Left lung (tissue), 10 donors: ENCODE results near the gene TMEM164. TPM values are rescaled to one million over a fixed set of nuclear protein-coding genes. Genes with fewer than 3 reads are reported as not detected.

ENCODE experiments used
- ATAC-seq: fragments of 200-7000 bp; cut with Tn5 transposase; one replicate; pipeline ENCODE4 v1.9.1; 2020; ENCODE audit warnings: moderate library complexity
- DNase-seq, 4 donors: peaks; one replicate each; pipeline ENCODE4 v3.0.0-alpha.2; 2013 to 2020
- H3K27ac ChIP-seq, 2 donors: fragments of 200-600 bp; sonication (generic) in 1 of 2; one replicate each; pipeline versions ENCODE4 v1.5.0 to v1.8.0; 2020 to 2021
- H3K27me3 ChIP-seq, 2 donors: fragments of 200-600 bp; sonication (generic) in 1 of 2; one replicate each; pipeline versions ENCODE4 v1.5.0 to v1.8.0; 2020 to 2021
- H3K36me3 ChIP-seq, 2 donors: fragments of 200-600 bp; sonication (generic) in 1 of 2; one replicate each; pipeline versions ENCODE4 v1.5.0 to v1.8.0; 2020 to 2021
- H3K4me1 ChIP-seq, 2 donors: fragments of 200-600 bp; one replicate each; pipeline ENCODE4 v1.8.0; 2021
- H3K4me3 ChIP-seq, 2 donors: fragments of 200-600 bp; sonication (generic) in 1 of 2; one replicate each; pipeline versions ENCODE4 v1.5.0 to v1.8.0; 2020 to 2021; ENCODE audit warnings: mild to moderate bottlenecking in 1 of 2
- H3K9me3 ChIP-seq, 2 donors: fragments of 200-600 bp; sonication (generic) in 1 of 2; one replicate each; pipeline versions ENCODE4 v1.5.0 to v1.8.0; 2020 to 2021
- CTCF ChIP-seq, 2 donors: fragments of 200-600 bp; sonication (generic) in 1 of 2; IDR thresholded peaks; one replicate each; pipeline versions ENCODE4 v1.5.0 to v1.8.0; 2021; ENCODE audit warnings: antibody characterized with exemption in 2 of 2
- intact Hi-C, 2 donors: fragments of 100-400 bp; cut with DNase I; formaldehyde crosslinking; loops; one replicate each; pipeline versions ENCODE4 v1.11.2 to v1.14.2; 2022
- polyA plus RNA-seq, 6 donors: library from polyadenylated mRNA; unstranded; fragments of 120-200 nt; gene quantifications; one replicate each; pipeline ENCODE4 v1.2.1, GENCODE V29; 2013; ENCODE audit not compliant: insufficient read length in 6 of 6
- total RNA-seq, 2 donors: library from RNA; stranded (reverse); fragmentation: NEBNext Ultra II Directional; extraction: Animal tissue kit (Norgen Biotek cat#: 25700); gene quantifications; one replicate each; pipeline ENCODE4 v1.2.1, GENCODE V29; 2021
- donor health status: DM: no; HTN: yes; CAD: no.
- donor health status: DM: no; HTN: no; CAD: no.

Gene TMEM164
- total and polyA plus RNA-seq, 8 donors = 39.2 to 111 (median 47.0) TPM

GRCh38 chrX:110051559-110051958 is 48.6 kb downstream of the TMEM164 start:
- H3K36me3 ChIP-seq = no peaks in the 10 kb centered on the region
- no peaks in the 10 kb centered on the region for H3K4me1 ChIP-seq
- intact Hi-C loops = no loop called here
- no peak overlapping the region for H3K4me3 ChIP-seq
- H3K27ac ChIP-seq = no peak overlapping the region
- DNase-seq (no peak), ATAC-seq (no peak)
- no peaks in the 10 kb centered on the region for H3K27me3 ChIP-seq
- no peak for TF ChIP-seq CTCF (IDR thresholded peaks at IDR 0.05)
- H3K9me3 ChIP-seq = no peaks in the 10 kb centered on the region

DNA sequence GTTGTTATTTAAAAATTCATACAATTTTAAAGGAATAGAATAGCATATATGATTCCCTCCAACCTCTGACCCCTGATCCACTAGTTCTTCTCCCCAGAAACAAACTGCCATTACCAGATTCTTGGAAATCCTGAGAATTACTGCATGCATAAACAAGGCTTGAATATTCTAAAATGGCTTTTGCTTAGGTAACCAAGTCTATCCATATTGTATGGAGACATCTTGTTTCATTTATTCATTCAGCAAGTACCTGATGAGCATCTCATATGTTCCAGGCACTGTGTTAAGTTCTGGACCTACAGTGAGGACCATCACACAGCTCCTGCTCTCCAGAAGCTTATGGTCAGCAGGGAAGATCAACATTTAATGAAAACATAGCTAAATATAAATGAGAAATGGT is 49.4 kb downstream of the TMEM164 start:
- no peaks in the 10 kb centered on the region for H3K4me1 ChIP-seq
- H3K4me3 ChIP-seq = no peak overlapping the region
- TF ChIP-seq CTCF (IDR thresholded peaks at IDR 0.05) = no peak
- H3K27me3 ChIP-seq = no peaks in the 10 kb centered on the region
- DNase-seq (no peak), ATAC-seq (no peak)
- no peak overlapping the region for H3K27ac ChIP-seq
- intact Hi-C loops = no loop called here
- no peaks in the 10 kb centered on the region for H3K9me3 ChIP-seq
- H3K36me3 ChIP-seq = no peaks in the 10 kb centered on the region

DNA sequence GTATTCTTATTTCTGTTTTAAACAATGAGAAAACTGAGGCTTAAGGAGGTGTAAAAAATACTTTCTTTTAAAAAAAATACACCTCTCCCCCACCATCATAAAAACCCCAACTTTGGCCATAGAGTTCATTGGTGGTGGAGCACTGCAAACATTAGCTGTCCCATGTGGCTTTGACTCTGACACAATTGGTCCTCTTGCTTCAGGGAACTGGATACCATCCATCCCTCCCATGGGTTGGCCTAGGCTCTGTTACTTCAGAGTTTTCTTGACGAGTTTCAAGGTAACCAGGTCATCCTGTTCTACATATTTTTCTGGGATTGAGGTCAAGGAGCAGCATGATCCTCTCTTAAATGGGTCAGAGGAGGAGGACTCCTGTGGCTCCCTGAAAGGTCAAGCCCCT is 50.5 kb downstream of the TMEM164 start:
- Histone ChIP-seq H3K36me3 (no peaks in the 10 kb centered on the region), H3K9me3 (no peaks in the 10 kb centered on the region), H3K27ac (no peak overlapping the region), H3K27me3 (no peaks in the 10 kb centered on the region), H3K4me1 (no peaks in the 10 kb centered on the region), H3K4me3 (no peak overlapping the region)
- ATAC-seq = no peak
- TF ChIP-seq CTCF (IDR thresholded peaks at IDR 0.05) = no peak
- intact Hi-C loops = no loop called here
- no peak for DNase-seq

DNA sequence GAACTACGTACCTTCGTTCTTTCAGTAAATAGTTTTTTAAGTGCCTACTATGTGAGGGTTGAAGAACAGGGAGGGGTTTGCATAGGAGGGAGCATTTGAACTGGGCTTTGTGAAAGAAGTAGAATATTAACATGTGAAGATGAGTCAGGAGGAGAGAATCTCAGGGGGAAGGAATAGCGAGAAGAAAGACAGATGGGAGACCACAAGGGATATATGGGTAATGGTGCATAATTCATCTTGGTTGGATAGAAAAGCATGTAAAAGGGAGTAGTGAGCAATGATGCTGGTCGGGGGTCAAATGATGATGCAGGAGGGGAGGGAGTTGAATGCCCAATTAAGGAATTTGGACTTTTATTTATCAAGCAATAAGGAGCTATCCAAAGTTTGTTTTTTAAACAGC is 52.7 kb downstream of the TMEM164 start:
- intact Hi-C loops = no loop called here
- H3K9me3 ChIP-seq = no peaks in the 10 kb centered on the region
- H3K27ac ChIP-seq = no peak overlapping the region
- H3K27me3 ChIP-seq = peaks cover 0 to 5% of the 10 kb centered on the region in 2 donors
- ATAC-seq (no peak), DNase-seq (no peak)
- TF ChIP-seq CTCF (IDR thresholded peaks at IDR 0.05) = no peak
- H3K36me3 ChIP-seq = no peaks in the 10 kb centered on the region
- no peak overlapping the region for H3K4me3 ChIP-seq
- no peaks in the 10 kb centered on the region for H3K4me1 ChIP-seq

- Histone ChIP-seq H3K4me3 (no peak overlapping the region), H3K36me3 (no peaks in the 10 kb centered on the region), H3K27ac (no peak overlapping the region), H3K4me1 (no peaks in the 10 kb centered on the region), H3K27me3 (peaks cover 0 to 9% of the 10 kb centered on the region in 2 donors), H3K9me3 (no peaks in the 10 kb centered on the region)
- DNase-seq (no peak), ATAC-seq (no peak)
- intact Hi-C loops = no loop called here
- TF ChIP-seq CTCF (IDR thresholded peaks at IDR 0.05) = no peak
Measured at GRCh38 chrX:110056419-110056818, 53.5 kb downstream of the TMEM164 start.
